Globus pallidus (tissue), 1 donor: Measurements from ENCODE around the gene FLNB.

Source experiments
- DNase-seq: peaks from one replicate; pipeline ENCODE4 v3.0.0-alpha.2; 2015; ENCODE audit warnings: low spot score

FLNB gene

DNA sequence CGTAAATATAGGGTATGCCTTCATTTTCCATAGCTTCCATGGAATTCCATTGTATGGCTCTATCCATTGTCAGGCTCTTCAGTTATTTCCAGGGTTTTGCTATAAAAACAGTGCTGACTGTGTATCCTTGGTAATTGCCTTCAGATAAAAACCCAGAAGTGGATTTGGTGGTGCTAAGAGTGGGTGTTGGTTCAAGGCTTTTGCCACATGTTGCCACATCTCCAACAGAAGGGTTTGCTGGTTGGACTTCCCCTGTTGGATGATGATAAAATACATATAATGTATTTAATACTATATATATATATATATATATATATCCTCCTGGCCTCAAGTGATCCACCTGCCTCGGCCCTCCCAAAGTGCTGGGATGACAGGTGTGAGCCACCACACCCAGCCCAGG is 97.8 kb downstream of the FLNB start:
- no peak for DNase-seq

DNA sequence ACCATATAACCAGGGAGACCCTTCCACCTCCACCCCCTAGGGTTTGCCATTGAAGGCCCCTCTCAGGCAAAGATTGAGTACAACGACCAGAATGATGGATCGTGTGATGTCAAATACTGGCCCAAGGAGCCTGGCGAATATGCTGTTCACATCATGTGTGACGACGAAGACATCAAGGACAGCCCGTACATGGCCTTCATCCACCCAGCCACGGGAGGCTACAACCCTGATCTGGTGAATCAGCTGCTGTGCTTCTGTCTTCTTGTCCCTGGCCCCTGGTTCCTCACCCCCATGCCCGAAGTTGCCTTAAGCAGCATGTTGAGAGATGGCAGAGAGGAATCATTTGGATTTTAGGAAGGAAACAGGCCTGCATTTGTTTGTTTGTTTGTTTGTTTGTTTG is 98.4 kb downstream of the FLNB start:
- no peak for DNase-seq

DNA sequence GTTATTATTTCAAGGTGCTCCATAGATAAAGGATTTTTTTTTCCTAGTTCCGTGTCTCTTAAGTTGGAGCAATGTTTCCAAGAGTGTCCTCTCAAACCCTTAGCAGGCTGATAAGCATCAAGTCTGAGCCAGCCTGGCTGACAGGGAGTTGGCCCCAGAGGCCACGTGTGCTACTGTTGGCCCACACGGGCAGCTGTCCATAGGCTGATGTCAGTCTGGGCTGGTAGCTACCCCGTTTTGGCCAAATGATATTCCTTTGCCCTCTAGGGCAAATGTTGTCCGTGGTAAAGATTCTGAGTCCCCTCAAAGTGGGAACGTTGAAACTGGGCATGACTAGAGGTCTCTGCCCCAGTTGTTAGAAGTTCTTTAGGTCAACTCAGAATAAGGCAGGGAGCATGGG is 99.4 kb downstream of the FLNB start:
- DNase-seq = no peak

DNA sequence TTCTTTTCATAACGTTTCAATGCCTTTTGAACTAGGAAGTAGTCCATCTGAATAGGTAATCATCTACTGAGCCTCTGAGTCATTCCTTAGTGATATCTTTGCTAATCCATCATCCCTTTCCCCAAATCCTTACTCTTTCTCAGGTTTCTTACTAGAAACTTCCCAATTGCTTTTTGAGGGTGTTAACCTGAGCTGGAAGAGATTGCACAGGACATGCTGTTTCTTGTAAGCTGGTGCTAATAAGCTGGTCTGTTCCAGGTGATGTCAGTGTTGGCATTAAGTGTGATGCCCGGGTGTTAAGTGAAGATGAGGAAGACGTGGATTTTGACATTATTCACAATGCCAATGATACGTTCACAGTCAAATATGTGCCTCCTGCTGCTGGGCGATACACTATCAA is 101.5 kb downstream of the FLNB start:
- no peak for DNase-seq

GRCh38 chr3:58111513-58112184 is 103.4 kb downstream of the FLNB start:
- DNase-seq = no peak

- no peak for DNase-seq
Measured at GRCh38 chr3:58112185-58112535, 103.9 kb downstream of the FLNB start.

GRCh38 chr3:58115175-58115574 is 107.0 kb downstream of the FLNB start:
- no peak for DNase-seq

DNA sequence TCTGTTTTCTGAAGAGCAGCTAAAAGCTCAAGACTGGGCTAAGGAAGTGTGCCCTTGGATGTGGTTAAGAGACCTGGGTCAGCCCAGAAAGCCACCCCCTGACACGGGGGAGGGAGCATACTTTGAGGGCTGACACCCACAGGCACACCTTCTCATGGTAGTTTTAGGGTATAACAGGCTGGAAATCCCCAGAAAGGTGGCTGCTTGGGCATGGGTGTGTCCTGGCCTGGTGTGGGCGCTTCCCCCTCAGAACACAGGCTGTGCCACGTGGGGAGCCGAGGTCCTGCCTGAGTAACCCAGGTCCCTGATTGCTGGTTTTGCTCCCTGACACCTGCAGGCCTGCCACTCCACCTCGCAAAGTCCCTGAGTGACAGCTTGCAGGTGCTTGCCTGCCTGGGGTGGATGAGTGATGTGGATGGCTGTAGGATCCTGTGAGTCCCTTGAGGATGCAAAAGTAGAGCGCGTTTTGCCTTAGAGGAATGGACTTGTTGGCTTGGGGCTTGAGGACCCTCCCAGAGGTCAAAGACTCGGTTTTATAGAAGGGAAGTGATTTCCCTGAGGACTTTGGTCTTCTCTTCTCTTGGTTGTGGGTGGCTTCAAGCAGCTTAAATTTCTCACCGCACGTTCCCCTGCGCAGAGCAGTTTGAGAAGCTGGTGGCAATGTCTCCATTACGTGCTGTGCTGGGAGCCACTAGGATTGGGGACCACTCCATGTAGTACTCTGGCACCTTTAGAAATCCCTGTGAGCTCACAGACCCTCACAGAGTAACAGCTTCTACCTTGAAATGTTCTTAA is 108.1 kb downstream of the FLNB start:
- DNase-seq = no peak

DNA sequence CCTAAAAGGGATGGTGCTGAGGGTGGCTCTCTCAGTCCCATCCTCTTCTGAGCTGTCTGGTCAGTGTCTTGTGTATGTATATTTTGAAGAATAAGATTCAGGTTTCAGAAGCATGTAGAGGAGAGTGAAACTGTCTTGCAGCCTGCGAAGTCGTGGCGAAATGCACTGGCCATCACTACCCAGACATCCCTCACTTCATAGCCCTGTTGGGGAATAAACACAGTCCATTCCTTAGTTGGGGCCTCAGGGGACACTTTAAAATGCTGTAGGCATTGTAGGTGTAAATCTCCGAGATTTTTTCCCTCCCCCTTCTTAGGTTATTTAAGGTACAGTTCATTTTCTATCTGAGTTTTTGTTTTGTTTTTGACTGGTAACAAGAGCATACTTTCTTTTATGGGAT is 108.8 kb downstream of the FLNB start:
- DNase-seq = no peak

- no peak for DNase-seq
Measured at GRCh38 chr3:58117561-58118181, 109.4 kb downstream of the FLNB start.

GRCh38 chr3:58119186-58119585 is 111.0 kb downstream of the FLNB start:
- DNase-seq = no peak

GRCh38 chr3:58120075-58120812 is 112.0 kb downstream of the FLNB start:
- no peak for DNase-seq

DNA sequence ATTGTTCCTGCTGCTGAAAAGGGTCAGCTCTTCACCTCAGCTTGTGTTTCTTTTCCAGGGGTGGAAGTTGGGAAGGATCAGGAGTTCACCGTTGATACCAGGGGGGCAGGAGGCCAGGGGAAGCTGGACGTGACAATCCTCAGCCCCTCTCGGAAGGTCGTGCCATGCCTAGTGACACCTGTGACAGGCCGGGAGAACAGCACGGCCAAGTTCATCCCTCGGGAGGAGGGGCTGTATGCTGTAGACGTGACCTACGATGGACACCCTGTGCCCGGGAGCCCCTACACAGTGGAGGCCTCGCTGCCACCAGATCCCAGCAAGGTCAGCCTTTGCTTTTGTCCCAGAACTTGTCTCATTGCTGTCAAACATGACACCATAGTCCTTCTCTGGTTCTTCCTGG is 113.0 kb downstream of the FLNB start:
- DNase-seq = no peak

DNA sequence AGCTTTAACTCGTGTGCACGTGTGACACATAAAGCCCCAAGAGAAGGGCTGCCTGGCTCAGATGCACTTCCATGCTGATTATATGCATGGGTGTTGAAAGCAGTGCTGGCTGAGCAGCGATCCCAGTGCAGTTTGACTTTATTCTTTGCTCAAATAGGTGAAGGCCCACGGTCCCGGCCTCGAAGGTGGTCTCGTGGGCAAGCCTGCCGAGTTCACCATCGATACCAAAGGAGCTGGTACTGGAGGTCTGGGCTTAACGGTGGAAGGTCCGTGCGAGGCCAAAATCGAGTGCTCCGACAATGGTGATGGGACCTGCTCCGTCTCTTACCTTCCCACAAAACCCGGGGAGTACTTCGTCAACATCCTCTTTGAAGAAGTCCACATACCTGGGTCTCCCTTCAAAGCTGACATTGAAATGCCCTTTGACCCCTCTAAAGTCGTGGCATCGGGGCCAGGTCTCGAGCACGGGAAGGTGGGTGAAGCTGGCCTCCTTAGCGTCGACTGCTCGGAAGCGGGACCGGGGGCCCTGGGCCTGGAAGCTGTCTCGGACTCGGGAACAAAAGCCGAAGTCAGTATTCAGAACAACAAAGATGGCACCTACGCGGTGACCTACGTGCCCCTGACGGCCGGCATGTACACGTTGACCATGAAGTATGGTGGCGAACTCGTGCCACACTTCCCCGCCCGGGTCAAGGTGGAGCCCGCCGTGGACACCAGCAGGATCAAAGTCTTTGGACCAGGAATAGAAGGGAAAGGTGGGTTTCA is 114.9 kb downstream of the FLNB start:
- no peak for DNase-seq

GRCh38 chr3:58124387-58124786 is 116.2 kb downstream of the FLNB start:
- DNase-seq = no peak

DNA sequence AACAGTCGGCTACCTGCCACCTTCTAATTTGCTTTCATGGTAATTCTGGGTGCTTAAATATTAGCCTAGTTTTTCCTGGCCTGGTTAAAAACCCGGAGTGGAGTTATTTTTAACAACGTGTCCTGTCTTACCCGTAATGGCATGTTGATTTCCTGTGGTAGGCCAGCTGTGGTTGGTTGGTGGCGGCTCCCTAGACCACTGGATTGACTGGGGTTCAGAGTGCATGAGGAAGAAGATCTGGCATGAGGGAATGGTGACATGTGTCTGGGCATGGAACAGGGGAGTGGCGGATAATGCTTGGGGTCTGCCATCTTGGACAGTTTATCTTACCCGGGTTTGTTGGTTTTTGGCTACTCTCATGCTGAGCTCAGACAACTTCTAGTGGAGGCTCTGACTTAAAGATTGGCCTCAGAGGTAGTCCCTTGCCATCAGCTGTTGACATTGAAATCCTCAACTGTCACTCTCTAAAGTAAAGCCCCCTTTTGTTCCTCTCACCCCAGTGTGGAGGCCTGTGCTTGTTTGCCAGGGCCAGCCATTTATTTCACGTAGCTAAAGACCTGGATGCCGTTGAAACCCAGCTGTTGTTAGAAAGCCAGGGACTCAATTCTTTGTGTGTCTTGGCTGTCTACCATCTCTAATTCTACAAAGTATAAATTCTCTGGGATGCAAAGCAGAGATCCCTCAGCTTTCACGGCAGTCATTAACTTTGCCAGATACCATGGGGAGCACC is 121.0 kb downstream of the FLNB start:
- DNase-seq = no peak

GRCh38 chr3:58130591-58130990 is 122.4 kb downstream of the FLNB start:
- DNase-seq = no peak

- no peak for DNase-seq
Measured at GRCh38 chr3:58131101-58131825, 123.0 kb downstream of the FLNB start.

DNA sequence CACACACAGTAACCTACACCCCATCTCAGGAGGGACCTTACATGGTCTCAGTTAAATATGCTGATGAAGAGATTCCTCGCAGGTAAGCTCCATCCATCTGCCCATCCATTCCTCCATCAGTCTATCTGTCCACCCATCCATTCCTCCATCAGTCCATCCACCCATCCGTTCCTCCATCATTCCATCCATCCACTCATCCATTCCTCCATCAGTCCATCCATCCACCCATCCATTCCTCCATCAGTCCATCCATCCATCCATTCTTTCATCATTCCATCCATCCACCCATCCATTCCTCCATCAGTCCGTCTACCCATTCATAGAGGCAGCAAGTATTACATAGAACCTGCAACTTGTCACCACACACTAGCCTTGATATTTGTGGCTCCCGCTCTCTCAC is 124.6 kb downstream of the FLNB start:
- no peak for DNase-seq

- no peak for DNase-seq
Measured at GRCh38 chr3:58134468-58134867, 126.2 kb downstream of the FLNB start.
